GM20000 (cell line): ENCODE measurements around the gene SNRPA1.

Experiments
- DNase-seq: peaks from one replicate; pipeline ENCODE4 v3.0.0; 2012; ENCODE audit warnings: low spot score
- CTCF ChIP-seq: IDR thresholded peaks from 2 replicates; pipeline ENCODE4 v1.5.1; 2012; ENCODE audit warnings: mild to moderate bottlenecking, control low read depth; ENCODE audit errors: extremely low read depth, missing control alignments

The SNRPA1 gene

GRCh38 chr15:101243420-101243819 is 51.6 kb downstream of the SNRPA1 start:
- TF ChIP-seq CTCF = no peak

GRCh38 chr15:101242999-101243336 is 52.1 kb downstream of the SNRPA1 start:
- no peak for TF ChIP-seq CTCF
- no peak for DNase-seq

More at GRCh38 chr15:101243420-101243819, 51.6 kb downstream of the SNRPA1 start:
- no peak for DNase-seq

- TF ChIP-seq CTCF = no peak
- peak; percentile 74 for DNase-seq
Observed at GRCh38 chr15:101242160-101242998, 52.7 kb downstream of the SNRPA1 start.

GRCh38 chr15:101240358-101240757 is 54.7 kb downstream of the SNRPA1 start:
- no peak for DNase-seq
- TF ChIP-seq CTCF = no peak

- TF ChIP-seq CTCF = no peak
- no peak for DNase-seq
Observed at GRCh38 chr15:101239724-101240136, 55.3 kb downstream of the SNRPA1 start.

- TF ChIP-seq CTCF = no peak
- no peak for DNase-seq
Observed at GRCh38 chr15:101237251-101237650, 57.8 kb downstream of the SNRPA1 start.

GRCh38 chr15:101233651-101234280 is 61.3 kb downstream of the SNRPA1 start:
- no peak for TF ChIP-seq CTCF
- DNase-seq = no peak
